ENCODE results near the gene RGS7.
A peak's percentile ranks its signal among the peaks of the same experiment; 100 is the strongest.
"Not testable (repeated sequence)": the region's sequence is repeated elsewhere in the genome, so short reads cannot be mapped to it uniquely, and the experiment has no call there.

RGS7 gene

GRCh38 chr1:240737766-240738265 lies 619.2 kb downstream of the RGS7 start:
- no peak overlapping the region for H3K27ac ChIP-seq
- no peak for TF ChIP-seq CTCF (conservative IDR thresholded peaks at IDR 0.05)

- TF ChIP-seq CTCF (conservative IDR thresholded peaks at IDR 0.05), result no peak
- H3K27ac ChIP-seq, result no peak overlapping the region
Measured at GRCh38 chr1:240737298-240737697, 619.7 kb downstream of the RGS7 start.

- not testable (repeated sequence) for H3K27ac ChIP-seq
Measured at GRCh38 chr1:240734705-240735104, 622.3 kb downstream of the RGS7 start.

- no peak overlapping the region for H3K27ac ChIP-seq
- no peak for TF ChIP-seq CTCF (conservative IDR thresholded peaks at IDR 0.05)
Measured at GRCh38 chr1:240734001-240734400, 623.0 kb downstream of the RGS7 start.

GRCh38 chr1:240732390-240732789 lies 624.6 kb downstream of the RGS7 start:
- H3K27ac ChIP-seq, result no peak overlapping the region
- peak; percentile 75 for TF ChIP-seq CTCF (conservative IDR thresholded peaks at IDR 0.05)

All from VCaP (cell line).